CD8-positive, alpha-beta memory T cell (primary cell): Measurements from ENCODE around the gene SLC7A4. TPM values are rescaled to one million over a fixed set of nuclear protein-coding genes. Genes with fewer than 3 reads are reported as not detected.

Source experiments
- CTCF ChIA-PET: fragments of 350-600 bp; sonication (Branson Sonifier 250); formaldehyde crosslinking; loops from one replicate; lab custom pipeline; 2021; ENCODE audit warnings: antibody characterized with exemption; lab: Charles Lee
- POLR2A ChIA-PET: fragments of 350-600 bp; sonication (Branson Sonifier 250); formaldehyde crosslinking; loops from one replicate; lab custom pipeline; 2021; ENCODE audit warnings: antibody characterized with exemption; lab: Charles Lee
- DNase-seq, 5 donors: peaks; one replicate each; pipeline versions ENCODE4 v3.0.0 to v3.0.0-alpha.2; 2020 to 2022; ENCODE audit warnings: mixed read lengths in 1 of 5
- H3K27ac ChIP-seq: one replicate; pipeline ENCODE4 v1.7.0; 2013; ENCODE audit warnings: low read depth, mild to moderate bottlenecking, low read length, moderate library complexity
- H3K27me3 ChIP-seq: 2 replicates; pipeline ENCODE4 v1.7.0; 2013; ENCODE audit warnings: low read length, mild to moderate bottlenecking; ENCODE audit not compliant: insufficient read depth, poor library complexity, severe bottlenecking
- H3K36me3 ChIP-seq: 2 replicates; pipeline ENCODE4 v1.7.0; 2013; ENCODE audit warnings: mild to moderate bottlenecking, low read length, moderate library complexity; ENCODE audit not compliant: insufficient read depth
- H3K4me1 ChIP-seq: 2 replicates; pipeline ENCODE4 v1.7.0; 2013; ENCODE audit warnings: mild to moderate bottlenecking, low read length, moderate library complexity; ENCODE audit not compliant: insufficient read depth
- H3K4me3 ChIP-seq: 2 replicates; pipeline ENCODE4 v1.7.0; 2013; ENCODE audit warnings: mild to moderate bottlenecking, low read length
- H3K9me3 ChIP-seq: 2 replicates; pipeline ENCODE4 v1.7.0; 2013; ENCODE audit warnings: mild to moderate bottlenecking, low read length
- H3K27ac Mint-ChIP-seq, 8 donors: one replicate each; pipeline ENCODE4 v1.8.0; 2020 to 2021; ENCODE audit warnings: mixed read lengths in 8 of 8, mild to moderate bottlenecking in 6 of 8, inconsistent platforms in 3 of 8, moderate library complexity in 3 of 8
- H3K27me3 Mint-ChIP-seq, 2 donors: one replicate each; pipeline ENCODE4 v1.8.0; 2020 to 2021; ENCODE audit warnings: mixed read lengths in 2 of 2, mild to moderate bottlenecking in 1 of 2, moderate library complexity in 1 of 2
- H3K36me3 Mint-ChIP-seq, 3 donors: one replicate each; pipeline ENCODE4 v1.8.0; 2020 to 2021; ENCODE audit warnings: mixed read lengths in 3 of 3, inconsistent platforms in 1 of 3, mild to moderate bottlenecking in 1 of 3
- H3K4me1 Mint-ChIP-seq, 3 donors: one replicate each; pipeline ENCODE4 v1.8.0; 2020 to 2021; ENCODE audit warnings: mixed read lengths in 3 of 3, inconsistent platforms in 1 of 3, mild to moderate bottlenecking in 1 of 3
- H3K4me3 Mint-ChIP-seq, 7 donors: one replicate each; pipeline ENCODE4 v1.8.0; 2020 to 2021; ENCODE audit warnings: mixed read lengths in 7 of 7, mild to moderate bottlenecking in 6 of 7, moderate library complexity in 4 of 7, inconsistent platforms in 2 of 7
- H3K9me3 Mint-ChIP-seq, 5 donors: one replicate each; pipeline ENCODE4 v1.8.0; 2020 to 2022; ENCODE audit warnings: mixed read lengths in 5 of 5, mild to moderate bottlenecking in 3 of 5, moderate library complexity in 2 of 5, inconsistent platforms in 1 of 5
- polyA plus RNA-seq: library from polyadenylated mRNA; unstranded; fragments of 300-500 nt; fragmentation: Illumina TruSeq; gene quantifications from one replicate; pipeline ENCODE4 v1.2.3, GENCODE V29; 2021
- total RNA-seq, 2 experiments: library from RNA; stranded (reverse); gene quantifications; one replicate each; pipeline ENCODE4 v1.2.3, GENCODE V29; 2021

SLC7A4 gene
- total and polyA plus RNA-seq, 3 experiments from 2014 or later, result 0.13 to 0.82 (median 0.37) TPM

DNA sequence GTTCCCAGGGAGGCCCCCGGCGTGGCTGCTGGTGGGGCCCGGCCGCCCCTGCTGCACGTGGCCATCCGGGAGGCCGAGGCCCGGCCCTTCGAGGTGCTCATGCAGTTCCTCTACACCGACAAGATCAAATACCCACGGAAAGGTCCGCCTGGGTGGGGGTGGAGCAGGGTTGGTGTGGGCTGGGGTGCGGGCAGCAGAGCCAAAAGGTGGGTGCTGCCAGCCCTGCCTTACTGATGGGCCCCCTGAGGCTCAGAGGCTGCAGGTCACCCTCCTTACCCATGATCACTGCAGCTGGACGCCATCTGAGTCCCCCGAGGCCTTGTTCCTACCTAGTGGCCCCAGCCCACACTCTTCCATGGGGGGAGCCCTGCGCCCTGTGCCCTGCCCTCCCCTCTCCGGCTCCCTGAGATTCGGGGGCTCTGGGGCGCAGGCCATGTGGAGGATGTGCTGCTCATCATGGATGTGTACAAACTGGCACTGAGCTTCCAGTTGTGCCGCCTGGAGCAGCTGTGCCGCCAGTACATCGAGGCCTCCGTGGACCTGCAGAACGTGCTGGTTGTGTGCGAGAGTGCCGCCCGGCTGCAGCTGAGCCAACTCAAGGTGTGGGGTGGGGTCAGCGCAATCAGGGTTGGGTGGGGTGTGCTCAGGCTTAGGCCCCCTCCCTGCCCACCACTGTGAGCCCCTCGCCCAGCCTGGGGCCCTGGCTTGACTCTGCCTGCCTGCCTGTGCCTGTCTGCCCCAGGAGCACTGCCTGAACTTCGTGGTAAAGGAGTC lies 38.0 kb downstream of the SLC7A4 start:
- peaks cover 0 to 75% (median 0%) of the 10 kb centered on the region in 3 donors for H3K36me3 Mint-ChIP-seq
- no peaks in the 10 kb centered on the region for H3K9me3 Mint-ChIP-seq
- ChIA-PET CTCF (no interaction called here), POLR2A (no interaction called here)
- no peak for DNase-seq
- peaks cover 0 to 17% (median 3%) of the 10 kb centered on the region in 3 donors for H3K4me1 Mint-ChIP-seq
- Histone ChIP-seq H3K27ac (no peak overlapping the region), H3K4me1 (no peaks in the 10 kb centered on the region), H3K27me3 (no peaks in the 10 kb centered on the region), H3K4me3 (no peak overlapping the region), H3K9me3 (no peaks in the 10 kb centered on the region), H3K36me3 (peaks cover 8% of the 10 kb centered on the region)
- H3K27ac Mint-ChIP-seq, result peak overlapping the region in 1 of 8 donors; percentile 63
- H3K4me3 Mint-ChIP-seq, result no peak overlapping the region
- no peaks in the 10 kb centered on the region for H3K27me3 Mint-ChIP-seq

DNA sequence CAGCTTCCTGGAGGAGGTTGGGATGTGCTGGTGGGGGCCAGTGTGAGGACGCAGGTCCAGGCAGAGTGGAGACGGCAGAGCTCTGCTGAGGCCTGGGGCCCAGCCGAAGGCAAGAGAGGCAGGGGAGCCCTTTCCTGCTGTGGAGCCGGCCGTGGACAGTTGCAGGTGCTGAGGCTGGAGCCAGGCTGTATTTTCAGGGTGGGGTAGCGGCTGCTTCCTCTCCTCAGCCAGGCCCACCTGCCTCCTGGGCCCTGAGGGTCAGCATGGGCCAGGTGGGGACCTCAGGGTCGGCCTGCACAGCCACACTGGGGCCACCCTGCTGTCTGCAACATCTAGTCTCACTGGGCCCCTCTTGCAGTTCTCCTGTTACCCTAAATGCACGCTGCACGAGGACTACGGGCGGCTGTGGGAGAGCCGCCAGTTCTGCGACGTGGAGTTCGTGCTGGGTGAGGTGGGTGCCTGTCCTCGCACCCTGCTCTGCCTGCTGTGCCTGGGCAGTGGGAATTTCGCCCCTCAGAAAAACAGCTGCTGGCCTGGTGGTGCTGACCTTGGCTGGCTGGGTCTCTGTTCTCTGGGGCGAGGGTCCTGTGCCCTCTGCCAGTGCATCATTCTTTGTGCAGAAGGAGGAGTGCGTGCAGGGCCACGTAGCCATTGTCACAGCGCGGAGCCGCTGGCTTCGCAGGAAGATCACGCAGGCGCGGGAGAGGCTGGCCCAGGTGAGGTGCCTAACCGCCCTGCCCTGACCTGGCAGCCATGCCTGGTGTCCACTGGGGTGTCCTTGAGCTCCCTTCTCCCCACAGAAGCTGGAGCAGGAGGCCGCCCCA lies 38.8 kb downstream of the SLC7A4 start:
- ChIA-PET POLR2A (no interaction called here), CTCF (no interaction called here)
- DNase-seq, result no peak
- no peaks in the 10 kb centered on the region for H3K9me3 ChIP-seq
- H3K36me3 ChIP-seq, result no peaks in the 10 kb centered on the region
- H3K4me1 Mint-ChIP-seq, result peaks cover 0 to 14% (median 3%) of the 10 kb centered on the region in 3 donors
- no peaks in the 10 kb centered on the region for H3K27me3 ChIP-seq
- H3K27me3 Mint-ChIP-seq, result peaks cover 0 to 1% of the 10 kb centered on the region in 2 donors
- H3K27ac Mint-ChIP-seq, result no peak overlapping the region
- no peak overlapping the region for H3K4me3 Mint-ChIP-seq
- H3K27ac ChIP-seq, result no peak overlapping the region
- no peaks in the 10 kb centered on the region for H3K4me1 ChIP-seq
- H3K36me3 Mint-ChIP-seq, result peaks cover 0 to 70% (median 0%) of the 10 kb centered on the region in 3 donors
- H3K9me3 Mint-ChIP-seq, result no peaks in the 10 kb centered on the region
- no peak overlapping the region for H3K4me3 ChIP-seq

DNA sequence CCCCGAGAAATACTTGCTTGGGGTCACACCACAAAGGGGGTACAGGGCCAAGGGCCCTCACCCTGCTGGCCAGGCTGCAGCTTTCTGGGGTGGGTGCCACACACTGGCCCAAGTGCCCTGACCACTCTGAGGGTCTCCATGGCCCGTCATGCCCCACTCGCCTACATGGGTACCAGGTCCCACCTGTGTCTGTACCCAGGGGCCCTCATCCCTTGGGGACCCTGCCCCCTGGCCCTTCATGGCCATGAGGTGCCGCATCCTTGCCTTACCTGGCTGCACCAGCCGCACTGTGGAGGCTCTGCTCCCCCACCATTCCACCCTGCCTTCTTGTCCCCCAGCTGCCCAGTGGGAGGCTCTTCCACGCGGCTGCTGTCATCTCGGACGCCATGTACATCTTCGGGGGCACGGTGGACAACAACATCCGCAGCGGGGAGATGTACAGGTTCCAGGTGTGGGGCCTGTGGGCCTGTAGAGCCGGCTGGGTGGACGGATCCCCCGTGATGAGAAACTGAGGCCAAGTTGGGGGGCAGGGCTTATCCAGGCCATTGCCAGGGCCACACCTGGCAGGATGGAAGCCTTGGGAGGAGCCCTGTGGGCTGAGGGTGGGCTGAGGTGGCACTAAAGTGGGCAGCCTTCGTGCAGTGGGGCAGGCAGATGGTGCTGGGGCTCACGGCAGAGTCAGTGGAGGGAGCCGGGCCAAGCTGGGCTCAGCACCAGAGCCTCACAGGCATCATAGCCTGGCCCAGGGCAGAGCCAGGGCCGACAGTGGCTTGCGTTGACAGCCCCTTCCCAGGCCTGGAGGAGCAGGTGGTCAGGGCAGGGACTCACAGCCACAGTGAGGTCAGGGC lies 39.7 kb downstream of the SLC7A4 start:
- DNase-seq, result no peak
- no peaks in the 10 kb centered on the region for H3K4me1 ChIP-seq
- H3K9me3 Mint-ChIP-seq, result no peaks in the 10 kb centered on the region
- H3K27ac Mint-ChIP-seq, result peak overlapping the region in 3 of 8 donors; percentile 21 to 55 (median 48)
- H3K36me3 ChIP-seq, result no peaks in the 10 kb centered on the region
- ChIA-PET POLR2A (no interaction called here), CTCF (no interaction called here)
- peaks cover 0 to 70% (median 2%) of the 10 kb centered on the region in 3 donors for H3K36me3 Mint-ChIP-seq
- H3K4me3 ChIP-seq, result no peak overlapping the region
- no peak overlapping the region for H3K4me3 Mint-ChIP-seq
- H3K27ac ChIP-seq, result no peak overlapping the region
- no peaks in the 10 kb centered on the region for H3K27me3 ChIP-seq
- peaks cover 0 to 1% of the 10 kb centered on the region in 2 donors for H3K27me3 Mint-ChIP-seq
- H3K4me1 Mint-ChIP-seq, result peaks cover 0 to 8% (median 3%) of the 10 kb centered on the region in 3 donors
- H3K9me3 ChIP-seq, result no peaks in the 10 kb centered on the region

DNA sequence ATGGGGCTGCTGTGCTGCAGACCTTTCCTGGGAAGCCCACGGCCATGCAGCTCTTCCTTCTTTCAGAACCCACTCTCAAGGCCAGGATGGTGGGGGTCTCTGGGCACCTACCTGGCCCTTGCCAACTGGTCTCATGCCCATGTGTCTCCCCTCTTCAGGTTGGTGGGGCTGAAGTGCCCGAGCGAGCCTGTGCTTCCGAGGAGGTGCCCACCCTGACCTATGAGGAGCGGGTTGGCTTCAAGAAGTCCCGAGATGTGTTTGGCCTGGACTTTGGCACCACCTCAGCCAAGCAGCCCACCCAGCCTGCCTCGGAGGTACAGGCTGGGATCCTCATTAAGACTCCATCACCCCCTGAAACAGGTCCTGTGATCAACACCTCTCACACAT lies 40.3 kb downstream of the SLC7A4 start:
- Histone ChIP-seq H3K9me3 (no peaks in the 10 kb centered on the region), H3K4me1 (no peaks in the 10 kb centered on the region), H3K27me3 (no peaks in the 10 kb centered on the region), H3K27ac (no peak overlapping the region), H3K36me3 (no peaks in the 10 kb centered on the region), H3K4me3 (no peak overlapping the region)
- ChIA-PET POLR2A (no interaction called here), CTCF (no interaction called here)
- peaks cover 0 to 8% (median 3%) of the 10 kb centered on the region in 3 donors for H3K4me1 Mint-ChIP-seq
- H3K4me3 Mint-ChIP-seq, result no peak overlapping the region
- peaks cover 0 to 70% (median 2%) of the 10 kb centered on the region in 3 donors for H3K36me3 Mint-ChIP-seq
- H3K27me3 Mint-ChIP-seq, result peaks cover 0 to 1% of the 10 kb centered on the region in 2 donors
- no peak overlapping the region for H3K27ac Mint-ChIP-seq
- no peak for DNase-seq
- no peaks in the 10 kb centered on the region for H3K9me3 Mint-ChIP-seq

- no peak for DNase-seq
- Histone ChIP-seq H3K27me3 (no peaks in the 10 kb centered on the region), H3K36me3 (no peaks in the 10 kb centered on the region), H3K4me1 (no peaks in the 10 kb centered on the region), H3K27ac (no peak overlapping the region), H3K9me3 (no peaks in the 10 kb centered on the region), H3K4me3 (no peak overlapping the region)
- peak overlapping the region in 1 of 8 donors; percentile 77 for H3K27ac Mint-ChIP-seq
- CTCF ChIA-PET, result interaction anchor here (1.3 kb wide), 1 partner anchor 10 kb away, joined by 4 read pairs; the partner anchor contains the start of gene LZTR1
- no peak overlapping the region for H3K4me3 Mint-ChIP-seq
- H3K27me3 Mint-ChIP-seq, result peaks cover 0 to 1% of the 10 kb centered on the region in 2 donors
- H3K4me1 Mint-ChIP-seq, result peaks cover 0 to 8% (median 4%) of the 10 kb centered on the region in 3 donors
- POLR2A ChIA-PET, result no interaction called here
- H3K9me3 Mint-ChIP-seq, result no peaks in the 10 kb centered on the region
- peaks cover 0 to 72% (median 2%) of the 10 kb centered on the region in 3 donors for H3K36me3 Mint-ChIP-seq
Measured at GRCh38 chr22:20991252-20992055, 40.9 kb downstream of the SLC7A4 start.

DNA sequence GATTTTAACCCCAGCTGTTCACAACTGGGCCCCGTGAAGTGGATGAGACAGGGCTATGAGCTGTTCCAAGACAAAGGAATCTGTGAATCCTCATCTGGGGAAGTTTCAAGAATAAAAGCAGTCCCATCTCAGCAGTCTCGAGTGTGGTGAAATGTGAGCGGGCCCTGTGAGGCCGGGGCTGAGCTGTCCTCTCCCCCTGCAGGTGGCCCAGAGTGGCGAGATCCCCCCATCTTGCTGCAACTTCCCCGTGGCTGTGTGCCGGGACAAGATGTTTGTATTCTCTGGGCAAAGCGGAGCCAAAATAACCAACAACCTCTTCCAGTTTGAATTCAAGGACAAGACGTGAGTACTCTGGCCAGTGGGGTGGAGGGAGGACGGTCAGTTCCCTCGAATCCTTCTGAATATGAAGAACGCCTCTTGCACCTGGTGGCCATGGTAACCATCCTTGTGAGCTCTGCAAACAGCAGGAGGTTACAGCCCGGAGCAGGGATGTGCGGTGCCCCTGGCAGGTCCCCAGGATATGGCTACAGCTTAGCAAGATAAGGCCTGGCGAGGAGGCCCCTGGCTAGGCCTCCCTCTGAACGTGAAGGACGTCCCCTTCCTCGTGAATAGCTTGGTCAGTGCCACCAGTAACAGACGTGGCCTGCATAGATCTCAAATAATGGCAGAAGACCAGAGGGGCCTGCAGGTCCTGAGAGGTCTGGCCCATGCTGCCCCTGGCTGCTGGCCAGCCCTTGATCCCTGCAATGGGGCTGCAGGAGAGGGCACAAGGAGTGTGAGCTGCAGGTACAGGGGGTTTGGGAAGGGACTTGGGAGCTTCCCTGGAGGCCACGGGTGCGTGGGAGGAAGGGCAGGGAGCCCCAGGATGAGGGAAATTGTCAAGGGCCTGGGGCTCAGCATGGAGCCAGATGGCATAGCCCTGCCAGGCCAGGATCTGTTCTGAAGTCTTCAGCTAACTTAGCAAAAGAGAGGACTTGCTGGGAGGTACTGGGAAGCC lies 41.9 kb downstream of the SLC7A4 start:
- Histone ChIP-seq H3K36me3 (peaks cover 6% of the 10 kb centered on the region), H3K9me3 (no peaks in the 10 kb centered on the region), H3K4me3 (no peak overlapping the region), H3K4me1 (no peaks in the 10 kb centered on the region), H3K27me3 (no peaks in the 10 kb centered on the region), H3K27ac (no peak overlapping the region)
- ChIA-PET CTCF (interaction anchor here (1.3 kb wide), 1 partner anchor 9 kb away, joined by 4 read pairs; the partner anchor contains the start of gene LZTR1), POLR2A (no interaction called here)
- Mint-ChIP-seq H3K27me3 (peaks cover 0 to 1% of the 10 kb centered on the region in 2 donors), H3K27ac (peak overlapping the region in 1 of 8 donors; percentile 77), H3K36me3 (peaks cover 0 to 74% (median 5%) of the 10 kb centered on the region in 3 donors), H3K4me1 (peaks cover 0 to 8% (median 6%) of the 10 kb centered on the region in 3 donors), H3K4me3 (no peak overlapping the region), H3K9me3 (no peaks in the 10 kb centered on the region)
- DNase-seq, result no peak
